Caco-2 (cell line): ENCODE data around the gene FAM9C. TPM values are rescaled to one million over a fixed set of nuclear protein-coding genes. Genes with fewer than 3 reads are reported as not detected.

ENCODE experiments used
- BruUV-seq: library from RNA; stranded (reverse); fragments of 400-500 nt; replicated peaks from 2 replicates; lab custom pipeline; 2021; lab: Mats Ljungman, UMichigan
- CTCF ChIA-PET: fragments of 300-600 bp; sonication (Branson Sonifier 250); formaldehyde crosslinking; loops from one replicate; lab custom pipeline; 2022; ENCODE audit warnings: antibody characterized with exemption; lab: Charles Lee
- POLR2A ChIA-PET: fragments of 300-600 bp; sonication (Branson Sonifier 250); formaldehyde crosslinking; loops from one replicate; lab custom pipeline; 2022; ENCODE audit warnings: antibody characterized with exemption; lab: Charles Lee
- DNase-seq, 2 experiments: peaks; one replicate each; pipeline versions ENCODE4 v3.0.0 to v3.0.0-alpha.2; 2020 to 2022
- H3K27me3 ChIP-seq: replicated peaks from 2 replicates; pipeline ENCODE4 v1.6.0; 2011; ENCODE audit warnings: low read length; ENCODE audit not compliant: control insufficient read depth, insufficient read depth
- H3K36me3 ChIP-seq: 2 replicates; pipeline ENCODE4 v1.5.1; 2011; ENCODE audit warnings: low read length; ENCODE audit not compliant: control insufficient read depth, insufficient read depth
- H3K4me1 ChIP-seq: fragments of 250-450 bp; sonication (Bioruptor Pico); 2 replicates; pipeline ENCODE4 v1.5.1; 2020; ENCODE audit warnings: mild to moderate bottlenecking
- H3K4me3 ChIP-seq: 2 replicates; pipeline ENCODE4 v1.5.1; 2011; ENCODE audit warnings: low read depth, mild to moderate bottlenecking, control low read depth, low read length
- H3K9me3 ChIP-seq: fragments of 250-450 bp; sonication (Bioruptor Pico); 2 replicates; pipeline ENCODE4 v1.5.1; 2020; ENCODE audit warnings: mild to moderate bottlenecking, moderate library complexity
- H3K27ac Mint-ChIP-seq: one replicate; pipeline ENCODE4 v1.8.0; 2022; ENCODE audit warnings: mixed read lengths; ENCODE audit not compliant: unreplicated experiment
- H3K27me3 Mint-ChIP-seq: one replicate; pipeline ENCODE4 v1.8.0; 2022; ENCODE audit warnings: mixed read lengths; ENCODE audit not compliant: insufficient read depth, unreplicated experiment
- H3K36me3 Mint-ChIP-seq: one replicate; pipeline ENCODE4 v1.8.0; 2022; ENCODE audit warnings: mild to moderate bottlenecking, mixed read lengths; ENCODE audit not compliant: insufficient read depth, unreplicated experiment
- H3K4me1 Mint-ChIP-seq: one replicate; pipeline ENCODE4 v1.8.0; 2022; ENCODE audit warnings: low read depth, mixed read lengths; ENCODE audit not compliant: unreplicated experiment
- H3K4me3 Mint-ChIP-seq: one replicate; pipeline ENCODE4 v1.8.0; 2022; ENCODE audit warnings: mild to moderate bottlenecking, moderate library complexity, mixed read lengths; ENCODE audit not compliant: unreplicated experiment
- H3K9me3 Mint-ChIP-seq: one replicate; pipeline ENCODE4 v1.8.0; 2022; ENCODE audit warnings: mixed read lengths; ENCODE audit not compliant: unreplicated experiment
- CTCF ChIP-seq, 2 experiments: fragments of 200-600 bp in 1 of 2; IDR thresholded peaks; 1 replicate in 1 of 2; 2 replicates in 1 of 2; pipeline versions ENCODE4 v1.5.1 to v1.8.0; 2011 to 2022; ENCODE audit warnings: antibody characterized with exemption in 1 of 2, control low read depth in 1 of 2, inconsistent platforms in 1 of 2, low read depth in 1 of 2, low read length in 1 of 2, mild to moderate bottlenecking in 1 of 2, moderate library complexity in 1 of 2; ENCODE audit not compliant: insufficient read depth in 1 of 2, severe bottlenecking in 1 of 2, unreplicated experiment in 1 of 2
- intact Hi-C: fragments of 100-400 bp; cut with micrococcal nuclease; formaldehyde crosslinking; loops from one replicate; pipeline ENCODE4 v1.10.0; 2022; ENCODE audit not compliant: unreplicated experiment
- total RNA-seq: library from RNA; stranded (reverse); gene quantifications from 2 replicates; pipeline ENCODE4 v1.2.3, GENCODE V29; 2022

Gene FAM9C
- total RNA-seq, 1 experiment from 2014 or later: not detected

- CTCF ChIA-PET: no interaction called here
- no peaks in the 10 kb centered on the region for H3K27me3 Mint-ChIP-seq
- H3K4me1 Mint-ChIP-seq: peaks cover 8% of the 10 kb centered on the region
- intact Hi-C loops: no loop called here
- POLR2A ChIA-PET: no interaction called here
- H3K4me3 Mint-ChIP-seq: no peak overlapping the region
- no peak for TF ChIP-seq CTCF (IDR thresholded peaks at IDR 0.05; ENCODE audit: insufficient read depth in 1 of 2, low read depth in 1 of 2, low read length in 1 of 2, severe bottlenecking in 1 of 2, unreplicated experiment in 1 of 2)
- no peak overlapping the region for H3K4me3 ChIP-seq
- H3K36me3 Mint-ChIP-seq: no peaks in the 10 kb centered on the region
- DNase-seq: no peak
- no peaks in the 10 kb centered on the region for H3K27me3 ChIP-seq
- H3K9me3 ChIP-seq: no peaks in the 10 kb centered on the region
- peaks cover under 1% of the 10 kb centered on the region; the same call in 1 of the 2 replicates for H3K4me1 ChIP-seq
- no peaks in the 10 kb centered on the region for H3K9me3 Mint-ChIP-seq
- H3K27ac Mint-ChIP-seq: no peak overlapping the region
- BruUV-seq: no TSS peak
- H3K36me3 ChIP-seq: no peaks in the 10 kb centered on the region
These were observed 36.3 kb downstream of the FAM9C start for GRCh38 chrX:13008189-13008533.

- ChIA-PET POLR2A (no interaction called here), CTCF (no interaction called here)
- Histone ChIP-seq H3K4me3 (no peak overlapping the region), H3K4me1 (no peaks in the 10 kb centered on the region), H3K36me3 (no peaks in the 10 kb centered on the region), H3K9me3 (no peaks in the 10 kb centered on the region), H3K27me3 (no peaks in the 10 kb centered on the region)
- no TSS peak for BruUV-seq
- TF ChIP-seq CTCF (IDR thresholded peaks at IDR 0.05; ENCODE audit: insufficient read depth in 1 of 2, low read depth in 1 of 2, low read length in 1 of 2, severe bottlenecking in 1 of 2, unreplicated experiment in 1 of 2): no peak
- H3K4me1 Mint-ChIP-seq: peaks cover 6% of the 10 kb centered on the region
- H3K27me3 Mint-ChIP-seq: no peaks in the 10 kb centered on the region
- intact Hi-C loops: no loop called here
- H3K4me3 Mint-ChIP-seq: no peak overlapping the region
- no peak overlapping the region for H3K27ac Mint-ChIP-seq
- no peaks in the 10 kb centered on the region for H3K9me3 Mint-ChIP-seq
- DNase-seq: no peak
- no peaks in the 10 kb centered on the region for H3K36me3 Mint-ChIP-seq
These were observed 36.8 kb downstream of the FAM9C start for GRCh38 chrX:13007519-13008188.

- intact Hi-C loops: no loop called here
- no peaks in the 10 kb centered on the region for H3K9me3 Mint-ChIP-seq
- no TSS peak for BruUV-seq
These were observed 38.6 kb downstream of the FAM9C start for GRCh38 chrX:13005661-13006473.

More at GRCh38 chrX:13005661-13006473, 38.6 kb downstream of the FAM9C start:
- H3K27me3 ChIP-seq: no peaks in the 10 kb centered on the region
- DNase-seq: no peak
- Mint-ChIP-seq H3K27ac (no peak overlapping the region), H3K27me3 (no peaks in the 10 kb centered on the region), H3K36me3 (no peaks in the 10 kb centered on the region), H3K4me3 (no peak overlapping the region), H3K4me1 (peaks cover 6% of the 10 kb centered on the region)
- H3K4me1 ChIP-seq: peaks cover 7% of the 10 kb centered on the region; the same call in 1 of the 2 replicates
- H3K9me3 ChIP-seq: no peaks in the 10 kb centered on the region
- CTCF ChIA-PET: interaction anchor here (0.7 kb wide), 1 partner anchor 304 kb away, joined by 5 read pairs; no protein-coding TSS in a partner anchor
- H3K4me3 ChIP-seq: no peak overlapping the region
- H3K36me3 ChIP-seq: no peaks in the 10 kb centered on the region
- POLR2A ChIA-PET: no interaction called here
- no peak for TF ChIP-seq CTCF (IDR thresholded peaks at IDR 0.05; ENCODE audit: insufficient read depth in 1 of 2, low read depth in 1 of 2, low read length in 1 of 2, severe bottlenecking in 1 of 2, unreplicated experiment in 1 of 2)
